BLaER1 (cell line): ENCODE measurements around the gene SRL.
"Not testable (repeated sequence)": the region's sequence is repeated elsewhere in the genome, so short reads cannot be mapped to it uniquely, and the experiment has no call there.

ENCODE experiments used
- H3K27ac ChIP-seq: shearing (Covaris generic); formaldehyde crosslinking; 2 replicates; pipeline ENCODE4 v1.8.1; 2022
- H3K27me3 ChIP-seq: shearing (Covaris generic); formaldehyde crosslinking; 2 replicates; pipeline ENCODE4 v1.8.1; 2022
- H3K36me3 ChIP-seq: shearing (Covaris generic); formaldehyde crosslinking; 2 replicates; pipeline ENCODE4 v1.8.1; 2022
- H3K4me1 ChIP-seq: shearing (Covaris generic); formaldehyde crosslinking; 2 replicates; pipeline ENCODE4 v1.8.1; 2022
- H3K4me2 ChIP-seq: shearing (Covaris generic); formaldehyde crosslinking; 2 replicates; pipeline ENCODE4 v1.8.1; 2022
- H3K4me3 ChIP-seq: shearing (Covaris generic); formaldehyde crosslinking; 2 replicates; pipeline ENCODE4 v1.8.1; 2022
- H3K9ac ChIP-seq: shearing (Covaris generic); formaldehyde crosslinking; 2 replicates; pipeline ENCODE4 v1.8.1; 2022
- H3K9me3 ChIP-seq: shearing (Covaris generic); formaldehyde crosslinking; 2 replicates; pipeline ENCODE4 v1.8.1; 2022
- H4K20me1 ChIP-seq: shearing (Covaris generic); formaldehyde crosslinking; 2 replicates; pipeline ENCODE4 v1.8.1; 2022
- Cebpa-rat ChIP-seq: shearing (Covaris generic); IDR thresholded peaks from 2 replicates; pipeline ENCODE4 v1.8.1; 2022

The SRL gene

DNA sequence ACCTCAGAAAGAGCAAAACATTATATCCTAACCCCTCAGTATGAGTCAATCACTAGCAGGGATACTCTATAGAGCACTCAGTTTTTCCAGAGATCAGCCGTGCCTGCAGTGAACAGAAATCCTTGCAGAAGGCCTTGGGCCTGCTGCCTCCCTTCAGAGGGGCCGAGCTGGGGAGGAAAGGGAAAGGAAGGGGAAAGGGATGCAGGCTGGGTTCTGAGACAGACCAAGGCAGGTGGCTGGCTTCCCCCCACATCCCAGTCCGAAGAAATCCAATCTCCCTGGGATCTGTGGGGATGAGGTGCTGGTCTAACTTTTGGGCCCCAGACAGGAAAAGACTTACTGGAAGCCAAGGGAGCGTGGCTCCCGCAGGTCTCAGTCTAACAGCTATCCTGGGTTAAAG, 25.3 kb downstream of the SRL start:
- Histone ChIP-seq H3K4me3 (no peak overlapping the region), H3K27ac (no peak overlapping the region), H3K36me3 (no peaks in the 10 kb centered on the region), H3K4me1 (0 out of 2 replicates have a peak, but pooled peaks cover 5% of the 10 kb centered on the region), H3K27me3 (no peaks in the 10 kb centered on the region), H3K9ac (no peak overlapping the region), H4K20me1 (no peaks in the 10 kb centered on the region), H3K4me2 (no peak overlapping the region), H3K9me3 (no peaks in the 10 kb centered on the region)
- no peak for TF ChIP-seq Cebpa-rat

DNA sequence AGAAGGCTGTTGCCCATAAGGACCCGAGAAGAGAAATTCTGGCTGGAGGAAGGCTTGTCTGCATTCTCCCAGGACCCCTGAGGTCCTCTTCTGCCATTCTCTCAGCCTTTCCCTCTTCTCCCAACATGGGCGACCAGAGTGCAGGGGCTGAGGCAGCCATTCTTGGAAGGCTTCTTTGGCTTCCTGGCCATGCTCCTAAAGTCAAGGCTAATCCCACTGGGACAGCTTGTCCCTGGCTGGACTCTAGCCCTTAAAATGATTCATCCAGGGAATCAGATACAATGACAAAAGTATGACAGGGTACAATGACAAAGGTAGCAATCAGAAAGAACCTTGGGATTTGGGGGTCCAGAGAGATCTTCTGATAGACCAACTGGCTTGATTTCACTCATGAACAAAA, 26.8 kb downstream of the SRL start:
- no peak overlapping the region for H3K9ac ChIP-seq
- 0 out of 2 replicates have a peak, but pooled peaks cover 5% of the 10 kb centered on the region for H3K4me1 ChIP-seq
- no peak overlapping the region for H3K4me3 ChIP-seq
- H3K4me2 ChIP-seq = no peak overlapping the region
- H3K27me3 ChIP-seq = no peaks in the 10 kb centered on the region
- no peak for TF ChIP-seq Cebpa-rat
- H3K9me3 ChIP-seq = no peaks in the 10 kb centered on the region
- H3K36me3 ChIP-seq = no peaks in the 10 kb centered on the region
- no peaks in the 10 kb centered on the region for H4K20me1 ChIP-seq
- no peak overlapping the region for H3K27ac ChIP-seq

- Histone ChIP-seq H3K27me3 (no peaks in the 10 kb centered on the region), H3K9ac (no peak overlapping the region), H3K9me3 (no peaks in the 10 kb centered on the region), H3K4me2 (no peak overlapping the region), H3K36me3 (no peaks in the 10 kb centered on the region), H3K27ac (no peak overlapping the region), H3K4me3 (no peak overlapping the region), H3K4me1 (0 out of 2 replicates have a peak, but pooled peaks cover 5% of the 10 kb centered on the region), H4K20me1 (no peaks in the 10 kb centered on the region)
- no peak for TF ChIP-seq Cebpa-rat
These were observed 27.7 kb downstream of the SRL start for GRCh38 chr16:4214215-4214621.

GRCh38 chr16:4213737-4214136, 28.1 kb downstream of the SRL start:
- H3K27me3 ChIP-seq = no peaks in the 10 kb centered on the region
- no peak overlapping the region for H3K4me2 ChIP-seq
- 0 out of 2 replicates have a peak, but pooled peaks cover 5% of the 10 kb centered on the region for H3K4me1 ChIP-seq
- H4K20me1 ChIP-seq = no peaks in the 10 kb centered on the region
- no peak overlapping the region for H3K27ac ChIP-seq
- H3K9ac ChIP-seq = no peak overlapping the region
- no peaks in the 10 kb centered on the region for H3K36me3 ChIP-seq
- H3K4me3 ChIP-seq = no peak overlapping the region
- no peak for TF ChIP-seq Cebpa-rat
- no peaks in the 10 kb centered on the region for H3K9me3 ChIP-seq

DNA sequence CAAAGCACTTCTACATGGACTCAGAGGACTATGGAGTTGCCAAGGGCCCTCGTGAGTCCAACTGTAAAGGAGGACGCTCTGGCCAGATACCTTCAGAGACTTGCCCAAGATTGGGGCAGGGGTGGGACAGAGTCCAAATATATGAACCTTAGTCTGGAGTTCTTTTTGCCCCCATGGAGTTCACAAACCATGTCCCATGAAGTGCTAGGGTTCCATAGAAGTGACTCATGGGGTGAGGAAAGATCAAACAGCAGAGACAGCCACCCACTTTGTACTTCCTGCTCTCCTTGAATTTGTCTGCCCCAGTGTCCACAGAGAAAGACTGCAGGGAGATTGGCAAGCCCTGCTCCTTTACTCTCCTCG, 29.0 kb downstream of the SRL start:
- Histone ChIP-seq H3K9ac (no peak overlapping the region), H3K27me3 (no peaks in the 10 kb centered on the region), H3K4me3 (no peak overlapping the region), H4K20me1 (no peaks in the 10 kb centered on the region), H3K4me1 (0 out of 2 replicates have a peak, but pooled peaks cover 5% of the 10 kb centered on the region), H3K36me3 (no peaks in the 10 kb centered on the region), H3K27ac (no peak overlapping the region), H3K9me3 (no peaks in the 10 kb centered on the region), H3K4me2 (no peak overlapping the region)
- TF ChIP-seq Cebpa-rat = no peak

DNA sequence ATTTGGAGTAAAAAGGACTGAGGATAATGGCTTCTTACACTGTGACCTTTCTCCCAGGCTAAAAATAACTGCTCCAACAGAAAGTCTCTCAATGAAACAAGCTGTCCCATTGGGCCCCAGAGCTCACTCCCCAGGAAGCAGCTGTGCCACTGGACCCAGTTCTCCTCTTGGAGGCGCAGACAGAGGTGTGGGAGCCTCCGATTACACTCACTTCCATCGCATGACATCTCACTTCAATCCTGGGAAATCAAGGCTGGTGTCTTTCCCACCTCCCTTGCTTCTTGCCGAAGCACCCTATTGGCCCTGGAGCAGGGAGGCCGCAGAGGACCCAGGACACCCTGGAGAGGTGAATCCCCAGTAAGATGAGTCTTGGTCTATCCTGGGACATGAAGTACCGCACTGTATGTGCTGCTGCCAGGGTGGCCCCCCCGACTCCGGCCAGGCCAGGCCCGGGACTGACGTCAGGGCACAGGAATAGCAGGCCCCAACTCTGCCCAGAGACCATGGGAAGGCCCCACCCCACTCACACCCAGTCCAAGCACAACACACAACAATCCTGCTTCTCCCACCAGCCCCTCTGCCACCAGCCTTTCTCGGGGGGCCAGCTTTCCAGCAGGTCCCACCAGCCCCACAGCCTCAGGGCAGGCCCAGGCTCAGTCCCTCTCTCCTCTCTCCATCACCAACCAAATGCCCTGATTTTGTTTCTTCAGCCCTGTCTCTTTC, 29.5 kb downstream of the SRL start:
- Histone ChIP-seq H3K27ac (no peak overlapping the region), H3K4me2 (no peak overlapping the region), H3K9me3 (no peaks in the 10 kb centered on the region), H3K27me3 (no peaks in the 10 kb centered on the region), H4K20me1 (no peaks in the 10 kb centered on the region), H3K9ac (no peak overlapping the region), H3K36me3 (no peaks in the 10 kb centered on the region), H3K4me3 (no peak overlapping the region), H3K4me1 (peaks cover 6% of the 10 kb centered on the region)
- TF ChIP-seq Cebpa-rat = no peak

- H4K20me1 ChIP-seq, H3K27me3 ChIP-seq, H3K27ac ChIP-seq, H3K4me2 ChIP-seq, H3K36me3 ChIP-seq, H3K9ac ChIP-seq, H3K9me3 ChIP-seq, H3K4me3 ChIP-seq: not testable (repeated sequence)
- peaks cover 14% of the 10 kb centered on the region for H3K4me1 ChIP-seq
These were observed 30.3 kb downstream of the SRL start for GRCh38 chr16:4211445-4212210.

- H3K9ac ChIP-seq = no peak overlapping the region
- no peak overlapping the region for H3K4me3 ChIP-seq
- no peaks in the 10 kb centered on the region for H3K9me3 ChIP-seq
- H3K36me3 ChIP-seq = no peaks in the 10 kb centered on the region
- no peak overlapping the region for H3K4me2 ChIP-seq
- no peaks in the 10 kb centered on the region for H3K27me3 ChIP-seq
- peaks cover 20% of the 10 kb centered on the region for H3K4me1 ChIP-seq
- H3K27ac ChIP-seq = no peak overlapping the region
- no peaks in the 10 kb centered on the region for H4K20me1 ChIP-seq
- no peak for TF ChIP-seq Cebpa-rat
These were observed 32.2 kb downstream of the SRL start for GRCh38 chr16:4209666-4210065.

DNA sequence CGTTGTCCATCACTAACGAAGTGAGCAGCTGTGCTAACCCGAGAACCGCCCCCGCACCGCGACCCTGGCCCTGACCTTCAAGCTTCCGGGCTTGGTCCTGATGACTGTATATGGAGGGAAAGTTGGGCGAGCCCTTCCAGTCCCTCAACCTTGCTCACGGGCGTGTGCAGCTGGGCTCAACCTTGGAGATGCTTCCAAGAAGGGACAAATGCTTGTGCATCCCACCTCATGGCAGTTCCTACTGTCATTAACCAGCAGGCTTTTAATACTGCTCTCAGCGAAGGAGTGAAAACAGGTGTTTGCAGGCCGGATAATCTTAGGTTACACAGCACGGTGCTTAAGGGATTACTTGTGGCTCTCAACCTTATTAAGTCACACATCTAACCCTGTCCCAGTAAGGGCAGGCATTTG, 33.5 kb downstream of the SRL start:
- Histone ChIP-seq H3K9me3 (no peaks in the 10 kb centered on the region), H4K20me1 (no peaks in the 10 kb centered on the region), H3K4me1 (peaks cover 20% of the 10 kb centered on the region), H3K9ac (no peak overlapping the region), H3K36me3 (no peaks in the 10 kb centered on the region), H3K27ac (no peak overlapping the region), H3K27me3 (no peaks in the 10 kb centered on the region), H3K4me3 (no peak overlapping the region), H3K4me2 (no peak overlapping the region)
- no peak for TF ChIP-seq Cebpa-rat

DNA sequence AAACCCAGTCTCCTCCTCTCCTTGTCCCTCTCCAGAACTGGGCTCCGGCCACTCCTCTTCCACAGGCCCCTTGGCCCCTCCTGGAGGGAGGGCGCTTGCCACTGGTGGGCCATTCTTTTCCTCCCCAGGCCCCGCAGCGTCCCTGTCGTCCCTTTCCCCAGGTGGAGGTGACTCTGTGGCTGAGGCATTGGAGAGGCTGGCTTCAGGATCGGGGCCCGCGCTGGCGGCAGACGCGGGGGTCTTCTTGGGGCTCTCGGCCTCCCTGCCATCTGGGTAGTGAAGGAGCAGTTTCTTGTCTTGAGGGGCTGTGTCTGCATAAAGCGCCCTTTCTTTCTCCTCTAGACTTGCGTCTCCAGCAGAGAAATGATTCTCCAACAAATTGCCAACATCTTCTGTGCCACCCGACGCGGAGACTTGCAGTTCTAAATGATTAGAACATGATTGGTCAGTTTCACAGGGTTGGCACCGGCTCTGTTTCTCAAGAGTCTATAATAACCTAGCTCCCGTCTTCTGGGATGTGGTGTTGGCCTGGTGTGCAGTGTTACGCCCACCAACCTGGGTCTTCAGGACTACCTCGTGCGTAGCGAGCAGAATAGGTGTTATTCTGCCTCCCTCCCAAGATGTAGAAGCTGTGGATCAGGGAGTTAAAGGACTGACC, 34.1 kb downstream of the SRL start:
- Histone ChIP-seq H4K20me1 (no peaks in the 10 kb centered on the region), H3K9ac (no peak overlapping the region), H3K4me3 (no peak overlapping the region), H3K36me3 (no peaks in the 10 kb centered on the region), H3K9me3 (no peaks in the 10 kb centered on the region), H3K27ac (no peak overlapping the region), H3K4me2 (no peak overlapping the region), H3K4me1 (peaks cover 20% of the 10 kb centered on the region), H3K27me3 (no peaks in the 10 kb centered on the region)
- no peak for TF ChIP-seq Cebpa-rat
